NCI-H446 treated with DMSO at 0.1 percent for 48 hours (cell line): Measurements from ENCODE around the gene EXOC6B.
"Not testable (repeated sequence)": the region's sequence is repeated elsewhere in the genome, so short reads cannot be mapped to it uniquely, and the experiment has no call there.

Experiments
- DNase-seq: peaks from one replicate; lab custom pipeline; 2025; lab: John Stamatoyannopoulos, UW

The EXOC6B gene

DNA sequence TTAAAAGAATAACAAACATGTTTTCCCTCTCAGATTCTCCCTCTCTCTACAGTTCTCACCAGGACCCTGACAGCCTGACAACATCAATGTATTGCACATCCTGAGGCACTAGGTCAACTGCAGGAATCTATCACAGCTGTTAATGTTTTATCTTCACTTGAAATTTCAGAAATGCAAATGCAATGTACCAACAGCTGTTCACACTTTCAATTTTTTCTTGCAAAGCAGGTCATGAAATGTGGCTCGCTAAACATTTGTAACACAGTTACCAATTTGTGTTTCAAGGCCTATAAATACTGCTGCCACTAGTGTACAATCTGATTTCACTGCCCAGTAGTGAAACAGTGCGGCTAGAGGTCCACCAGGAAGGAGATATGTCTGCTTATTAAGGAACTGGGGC is 147.8 kb downstream of the EXOC6B start:
- no peak for DNase-seq

- no peak for DNase-seq
Observed at GRCh38 chr2:72676341-72677025, 149.3 kb downstream of the EXOC6B start.

- no peak for DNase-seq
Observed at GRCh38 chr2:72674982-72675915, 150.6 kb downstream of the EXOC6B start.

DNA sequence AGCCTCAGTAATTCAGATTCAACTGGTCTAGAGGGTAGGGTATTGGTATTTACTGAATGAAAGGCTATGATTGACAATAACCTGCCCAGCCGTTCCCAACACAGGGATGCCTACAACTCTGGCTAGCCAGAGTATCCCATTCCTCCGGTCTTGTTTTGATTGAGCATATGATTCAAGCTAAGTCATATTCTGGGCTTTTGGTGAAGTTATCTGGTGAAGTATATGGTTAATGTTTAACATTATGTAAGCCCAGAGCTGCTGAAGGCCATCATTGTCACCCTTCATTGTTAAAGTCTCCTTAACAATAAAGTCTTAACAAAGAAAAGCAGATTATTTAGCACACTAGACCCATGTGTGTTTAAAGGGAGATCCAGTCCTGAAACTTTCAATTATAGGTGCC is 152.6 kb downstream of the EXOC6B start:
- no peak for DNase-seq

DNA sequence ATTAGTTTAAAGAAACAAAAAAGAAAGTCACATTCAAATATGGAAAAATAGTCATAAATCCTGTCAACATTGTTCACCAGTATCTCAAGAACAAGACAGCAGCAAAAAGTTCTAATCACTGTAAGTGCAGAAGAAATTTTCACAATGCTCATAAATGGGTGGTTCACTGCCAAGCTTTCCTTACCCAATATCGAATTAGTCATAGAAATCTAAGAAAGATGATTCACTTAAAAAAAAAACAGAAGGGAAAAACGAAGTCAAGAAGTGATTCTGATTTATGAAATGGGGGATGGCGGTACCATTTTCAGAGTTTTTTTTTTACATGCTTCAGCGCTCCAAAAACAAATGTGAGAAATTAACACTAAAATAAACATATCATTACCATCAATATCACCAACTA is 156.7 kb downstream of the EXOC6B start:
- DNase-seq, result no peak

- DNase-seq, result no peak
Observed at GRCh38 chr2:72668647-72669046, 157.2 kb downstream of the EXOC6B start.

GRCh38 chr2:72665448-72665847 is 160.4 kb downstream of the EXOC6B start:
- DNase-seq, result no peak

- DNase-seq, result no peak
Observed at GRCh38 chr2:72661985-72662384, 163.8 kb downstream of the EXOC6B start.

DNA sequence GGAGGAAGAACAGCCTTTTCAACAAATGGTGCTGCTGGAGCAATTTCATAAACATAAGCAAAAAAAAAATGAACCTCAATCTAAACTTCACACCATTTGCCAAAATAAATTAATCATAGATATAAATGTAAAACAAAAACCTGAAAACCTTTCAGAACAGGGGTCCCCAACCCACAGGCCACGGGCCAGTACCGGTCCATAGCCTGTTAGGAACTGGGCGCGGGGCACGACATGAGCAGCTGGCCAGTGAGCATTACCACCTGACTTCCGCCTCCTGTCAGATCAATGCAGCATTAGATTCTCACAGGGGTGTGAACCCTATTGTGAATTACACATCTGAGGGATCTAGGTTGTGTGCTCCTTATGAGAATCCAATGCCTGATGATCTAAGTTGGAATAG is 176.0 kb downstream of the EXOC6B start:
- no peak for DNase-seq

GRCh38 chr2:72641221-72641620 is 184.6 kb downstream of the EXOC6B start:
- not testable (repeated sequence) for DNase-seq

GRCh38 chr2:72638600-72639211 is 187.1 kb downstream of the EXOC6B start:
- no peak for DNase-seq

DNA sequence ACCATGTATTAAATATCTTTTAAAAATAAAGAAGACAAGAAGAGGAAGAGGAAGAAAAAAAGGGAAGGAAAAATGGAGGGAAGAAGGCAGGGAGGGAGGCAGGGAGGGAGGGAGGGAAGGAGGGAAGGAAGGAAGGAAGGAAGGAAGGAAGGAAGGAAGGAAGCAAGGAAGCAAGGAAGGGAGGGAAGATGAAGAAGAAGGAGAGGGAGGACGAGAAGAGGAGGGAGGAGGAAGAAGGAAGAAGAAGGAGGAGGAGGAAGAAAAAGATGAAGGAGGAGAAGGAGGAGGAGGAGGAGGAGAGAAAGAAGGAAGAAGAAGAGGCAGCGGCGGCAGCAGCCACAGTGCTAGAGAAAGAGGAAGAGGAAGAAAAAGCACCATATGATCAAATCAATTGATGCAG is 189.6 kb downstream of the EXOC6B start:
- no peak for DNase-seq

DNA sequence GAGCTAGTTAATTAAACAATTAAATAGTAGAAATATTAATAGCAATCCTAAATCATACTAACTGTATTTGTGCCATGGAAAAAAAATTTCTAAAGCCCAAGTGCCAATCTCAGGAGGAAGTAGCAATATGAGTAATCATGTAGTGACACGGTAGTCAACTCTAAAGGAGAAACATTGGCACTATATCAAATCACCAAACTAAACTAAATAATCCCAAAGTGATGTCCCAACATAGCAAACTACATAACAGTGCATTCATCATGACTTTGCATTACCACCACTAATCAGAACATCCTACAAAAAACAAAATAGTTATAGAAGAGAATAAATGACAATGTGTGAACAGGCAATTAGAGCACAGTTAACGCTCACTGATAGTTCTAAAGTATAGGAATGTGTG is 195.1 kb downstream of the EXOC6B start:
- DNase-seq, result no peak

DNA sequence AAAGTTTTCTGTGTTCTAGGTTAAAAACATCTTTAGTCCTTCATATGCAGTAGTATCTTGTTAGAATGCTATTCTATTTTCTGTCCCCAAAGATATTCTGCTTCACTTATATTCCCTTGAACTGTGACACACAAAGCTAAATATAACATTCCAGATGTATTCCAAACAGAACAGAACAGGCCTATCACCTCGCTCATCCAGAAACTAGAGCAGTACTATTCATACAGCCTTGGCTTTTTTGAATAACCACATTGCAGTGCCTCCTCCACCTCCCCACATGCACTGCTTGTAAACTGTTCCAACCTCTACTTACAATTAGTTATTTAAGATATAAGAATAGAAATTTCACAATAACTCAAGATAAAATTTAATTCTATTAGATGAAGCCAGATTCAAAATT is 196.8 kb downstream of the EXOC6B start:
- DNase-seq, result no peak

DNA sequence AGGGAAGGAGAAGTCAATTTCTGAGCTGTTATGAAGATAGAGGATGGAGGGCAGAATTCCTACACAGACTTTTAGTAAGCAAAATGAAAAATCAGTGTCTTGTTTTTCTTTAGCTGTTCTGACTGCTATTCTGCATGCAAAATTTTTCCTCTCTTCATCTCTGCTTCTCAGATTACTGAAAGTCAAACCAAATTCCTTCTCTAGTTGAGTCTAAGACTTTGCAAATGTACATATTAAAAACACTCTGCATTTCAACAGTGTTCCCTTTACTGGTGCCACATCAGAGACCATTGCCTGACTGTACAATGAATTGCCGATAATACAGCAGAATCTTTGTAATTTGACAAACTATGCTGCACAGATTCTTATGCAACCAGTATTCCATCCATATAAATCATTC is 198.8 kb downstream of the EXOC6B start:
- no peak for DNase-seq

DNA sequence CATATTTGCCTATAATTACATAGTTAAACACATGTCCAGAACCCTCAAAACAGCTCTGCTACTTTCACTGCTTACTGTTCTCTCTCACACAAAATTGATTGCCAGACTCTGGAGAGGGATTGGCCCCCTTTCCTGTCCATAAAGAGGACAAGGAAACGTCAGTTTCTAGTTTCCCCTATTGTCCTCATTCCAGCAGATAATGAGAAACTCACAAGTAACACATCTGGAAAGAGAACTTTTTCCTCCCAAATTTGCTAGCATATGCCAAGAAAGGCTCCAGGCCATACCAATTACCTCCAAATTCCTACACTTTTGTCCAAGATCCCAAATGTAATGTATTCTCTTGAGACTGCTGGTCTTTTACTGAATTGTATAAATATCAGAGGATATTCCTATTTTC is 200.5 kb downstream of the EXOC6B start:
- DNase-seq, result no peak

DNA sequence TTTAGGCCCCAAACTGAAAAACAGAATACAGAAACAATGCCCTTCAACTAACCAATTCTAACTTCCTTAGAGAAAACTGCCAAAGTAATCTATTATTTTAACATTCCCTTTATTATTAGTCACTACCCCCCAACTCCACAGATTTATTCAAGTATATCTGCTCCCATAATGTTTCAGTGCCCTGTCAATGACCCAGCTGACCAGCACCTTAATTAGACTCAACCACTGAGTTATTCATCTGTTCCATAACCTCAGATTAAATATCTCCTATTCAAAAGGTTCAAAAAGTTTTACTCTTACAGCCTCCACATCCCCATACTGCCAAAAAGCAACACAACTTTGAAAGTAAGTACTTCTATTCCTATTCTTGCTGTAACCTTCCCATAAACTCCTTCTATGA is 202.4 kb downstream of the EXOC6B start:
- DNase-seq, result no peak

- DNase-seq, result no peak
Observed at GRCh38 chr2:72619626-72620025, 206.2 kb downstream of the EXOC6B start.

- no peak for DNase-seq
Observed at GRCh38 chr2:72613931-72614330, 211.9 kb downstream of the EXOC6B start.

DNA sequence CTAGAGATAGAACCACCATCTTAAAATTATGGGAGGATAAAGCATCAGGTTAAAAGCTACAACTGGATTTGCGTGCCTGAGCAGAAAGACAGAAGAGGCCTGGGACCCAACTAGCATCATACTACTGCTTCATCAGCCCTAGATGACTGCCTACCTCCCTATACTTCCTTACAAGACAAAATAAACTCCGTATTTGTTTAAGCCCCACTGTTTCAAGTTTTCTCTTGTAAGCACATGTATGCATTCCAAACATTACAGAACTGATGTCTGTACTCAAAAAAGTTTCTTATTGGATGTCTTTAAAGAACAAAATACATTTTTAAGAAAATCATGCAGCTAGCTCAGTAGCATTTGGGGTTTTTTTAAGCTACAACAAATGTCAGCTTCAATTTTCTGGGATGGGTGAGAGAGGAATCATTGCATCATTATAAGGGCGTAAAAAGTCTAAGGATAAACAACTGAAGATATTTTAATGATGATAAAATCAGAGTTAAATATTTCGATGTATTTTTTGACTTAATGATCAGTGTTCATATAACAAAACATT is 213.1 kb downstream of the EXOC6B start:
- no peak for DNase-seq

GRCh38 chr2:72607189-72607588 is 218.6 kb downstream of the EXOC6B start:
- no peak for DNase-seq

DNA sequence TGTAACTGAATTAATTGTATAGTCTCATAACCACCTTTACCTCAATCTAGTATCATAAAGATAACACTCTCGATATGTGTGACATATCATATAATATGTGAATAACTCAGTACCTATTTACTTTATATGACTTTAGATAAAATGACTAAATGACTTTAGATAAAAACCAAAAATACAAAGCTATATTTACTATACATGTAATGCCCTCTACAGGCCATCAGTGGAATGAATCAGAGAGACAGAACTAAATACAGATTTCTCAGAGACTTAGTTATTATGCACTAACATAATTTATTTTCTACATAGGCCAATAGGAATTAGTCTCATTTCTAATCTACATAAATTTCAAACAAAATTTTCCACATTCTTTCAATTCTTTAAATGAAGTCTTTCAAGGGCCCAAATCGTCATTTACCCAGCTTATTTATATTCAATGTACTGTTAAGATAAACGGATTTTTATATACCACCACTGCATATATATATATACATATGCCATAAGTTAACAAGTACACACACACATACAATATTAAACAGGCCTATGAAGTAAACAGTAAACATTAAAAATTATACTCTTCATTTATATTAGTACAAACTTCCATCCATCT is 219.9 kb downstream of the EXOC6B start:
- DNase-seq, result no peak
